ENCODE results near the gene MRC1.

GRCh38 chr10:17821893-17822292 lies 12.7 kb downstream of the MRC1 start:
- no peak for TF ChIP-seq POLR2AphosphoS5 (IDR thresholded peaks at IDR 0.05; ENCODE audit: low read depth, low read length)
- TF ChIP-seq REST (IDR thresholded peaks at IDR 0.05; ENCODE audit: insufficient read depth in 1 of 2, low read depth in 2 of 2, low read length in 2 of 2) = no peak
- no peak for TF ChIP-seq TAF1 (IDR thresholded peaks at IDR 0.05; ENCODE audit: borderline replicate concordance, insufficient read depth, low read length)
- no peak for TF ChIP-seq SIN3A (IDR thresholded peaks at IDR 0.05; ENCODE audit: borderline replicate concordance, insufficient read depth, low read length)
